ENCODE measurements around the gene ATP6V0A1. TPM values are rescaled to one million over a fixed set of nuclear protein-coding genes. Genes with fewer than 3 reads are reported as not detected.
"Not testable (repeated sequence)": the region's sequence is repeated elsewhere in the genome, so short reads cannot be mapped to it uniquely, and the experiment has no call there.

The ATP6V0A1 gene
- total and polyA plus RNA-seq, 4 donors, result 31.5 to 94.6 (median 45.2) TPM

DNA sequence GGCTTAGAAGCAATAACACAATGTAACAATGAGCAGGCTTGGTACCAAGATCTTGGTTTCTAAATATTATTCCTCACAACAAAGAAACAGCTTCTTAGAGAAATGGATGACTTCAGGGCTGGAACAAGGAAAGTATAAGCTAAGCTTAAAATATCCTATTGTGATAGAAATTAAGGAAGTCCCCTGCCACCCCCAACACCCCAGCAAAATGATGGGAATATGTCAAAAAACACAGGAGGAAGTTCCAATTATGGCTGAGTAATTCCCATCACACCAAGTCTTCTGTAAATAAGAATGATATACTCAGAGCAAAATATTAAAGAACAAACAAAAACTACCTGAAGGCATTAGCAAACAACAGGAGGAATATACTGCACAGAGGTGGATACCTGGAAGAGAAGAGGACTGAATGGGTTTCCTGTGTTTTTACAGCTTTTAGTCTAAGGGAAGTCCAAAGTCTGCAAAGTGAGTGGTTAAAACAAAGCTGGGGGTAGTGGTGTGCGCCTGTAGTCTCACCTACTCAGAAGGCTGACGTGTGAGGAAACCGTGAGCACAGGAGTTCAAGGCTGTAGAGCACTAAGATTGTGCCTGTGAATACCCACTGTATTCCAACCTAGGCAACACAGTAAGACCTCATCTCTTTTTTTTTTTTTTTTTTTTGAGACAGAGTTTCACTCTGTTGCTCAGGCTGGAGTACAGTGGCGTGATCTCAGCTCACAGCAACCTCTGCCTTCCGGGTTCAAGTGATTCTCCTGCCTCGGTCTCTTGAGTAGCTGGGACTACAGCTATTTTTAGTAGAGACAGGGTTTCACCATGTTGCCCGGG is 17.1 kb upstream of the ATP6V0A1 start:
- Histone ChIP-seq H3K27me3 (ENCODE audit: control insufficient read depth in 4 of 4, insufficient read depth in 4 of 4, low read length in 3 of 4) (no peaks in the 10 kb centered on the region), H3K9me3 (ENCODE audit: control insufficient read depth in 4 of 4, low read length in 3 of 4) (no peaks in the 10 kb centered on the region), H3K4me3 (ENCODE audit: low read depth in 1 of 3, low read length in 3 of 3) (no peak overlapping the region), H3K36me3 (ENCODE audit: control insufficient read depth in 4 of 4, insufficient read depth in 3 of 4, low read depth in 1 of 4, low read length in 3 of 4) (no peaks in the 10 kb centered on the region), H3K9ac (ENCODE audit: low read depth in 1 of 2, low read length in 2 of 2) (no peak overlapping the region), H3K4me1 (ENCODE audit: control insufficient read depth in 4 of 4, insufficient read depth in 4 of 4, low read length in 3 of 4) (no peaks in the 10 kb centered on the region), H3K27ac (ENCODE audit: low read depth in 1 of 2, low read length in 2 of 2) (no peak overlapping the region)
- WGBS, result 40% methylated on average over 7 of the region's 7 CpGs
- TF ChIP-seq FOXA2 (IDR thresholded peaks at IDR 0.05), result no peak
- no peak for TF ChIP-seq SP1 (IDR thresholded peaks at IDR 0.05)
- peak in 1 of 2 donors; percentile 18 for TF ChIP-seq HNF4A (conservative IDR thresholded peaks at IDR 0.05)
- DNase-seq (ENCODE audit: low spot score), result no peak

DNA sequence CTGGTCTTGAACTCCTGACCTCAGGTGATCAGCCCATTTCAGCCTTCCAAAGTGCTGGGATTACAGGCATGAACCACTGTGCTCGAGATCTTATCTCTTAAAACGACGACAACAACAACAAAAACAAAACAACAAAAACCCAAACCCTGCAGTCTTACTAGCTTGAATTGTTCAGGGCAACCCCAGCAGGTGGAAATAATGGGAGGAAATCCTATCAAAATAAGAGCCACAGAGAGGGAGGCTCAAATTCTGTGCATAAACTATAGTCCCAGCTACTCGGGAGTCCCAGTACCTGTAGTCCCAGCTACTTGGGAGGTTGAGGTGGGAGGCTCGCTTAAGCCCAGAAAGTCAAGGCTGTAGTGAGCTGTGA is 16.5 kb upstream of the ATP6V0A1 start:
- no peaks in the 10 kb centered on the region for H3K27me3 ChIP-seq (ENCODE audit: control insufficient read depth in 4 of 4, insufficient read depth in 4 of 4, low read length in 3 of 4)
- TF ChIP-seq REST (IDR thresholded peaks at IDR 0.05) (no peak), CTCF (IDR thresholded peaks at IDR 0.05; ENCODE audit: low read depth, low read length, missing input control) (no peak), EGR1 (IDR thresholded peaks at IDR 0.05; ENCODE audit: low read depth in 2 of 2) (no peak), HNF4A (conservative IDR thresholded peaks at IDR 0.05) (no peak), YY1 (IDR thresholded peaks at IDR 0.05) (no peak), HNF4G (IDR thresholded peaks at IDR 0.05) (no peak), FOXA2 (IDR thresholded peaks at IDR 0.05) (no peak), JUND (IDR thresholded peaks at IDR 0.05) (no peak), FOXA1 (IDR thresholded peaks at IDR 0.05) (no peak)
- WGBS, result 46% methylated on average over 5 of the region's 5 CpGs

DNA sequence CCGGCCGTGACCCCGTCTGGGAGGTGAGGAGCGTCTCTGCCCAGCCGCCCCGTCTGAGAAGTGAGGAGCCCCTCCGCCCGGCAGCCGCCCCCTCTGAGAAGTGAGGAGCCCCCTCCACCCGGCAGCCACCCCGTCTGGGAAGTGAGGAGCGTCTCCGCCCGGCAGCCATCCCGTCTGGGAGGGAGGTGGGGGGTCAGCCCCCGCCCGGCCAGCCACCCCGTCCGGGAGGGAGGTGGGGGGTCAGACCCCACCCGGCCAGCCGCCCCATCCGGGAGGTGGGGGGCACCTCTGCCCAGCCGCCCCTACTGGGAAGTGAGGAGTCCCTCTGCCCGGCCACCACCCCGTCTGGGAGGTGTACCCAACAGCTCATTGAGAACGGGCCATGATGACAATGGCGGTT is 9.5 kb upstream of the ATP6V0A1 start:
- WGBS, result 96% methylated on average over 23 of the region's 27 CpGs
- not testable (repeated sequence) for H3K9me3 ChIP-seq (ENCODE audit: control insufficient read depth in 4 of 4, low read length in 3 of 4); H3K36me3 ChIP-seq (ENCODE audit: control insufficient read depth in 4 of 4, insufficient read depth in 3 of 4, low read depth in 1 of 4, low read length in 3 of 4); H3K27me3 ChIP-seq (ENCODE audit: control insufficient read depth in 4 of 4, insufficient read depth in 4 of 4, low read length in 3 of 4); H3K4me3 ChIP-seq (ENCODE audit: low read depth in 1 of 3, low read length in 3 of 3); H3K4me1 ChIP-seq (ENCODE audit: control insufficient read depth in 4 of 4, insufficient read depth in 4 of 4, low read length in 3 of 4); DNase-seq (ENCODE audit: low spot score); H3K9ac ChIP-seq (ENCODE audit: low read depth in 1 of 2, low read length in 2 of 2); H3K27ac ChIP-seq (ENCODE audit: low read depth in 1 of 2, low read length in 2 of 2)

More for the DNA sequence above, 16.5 kb upstream of the ATP6V0A1 start:
- Histone ChIP-seq H3K9me3 (ENCODE audit: control insufficient read depth in 4 of 4, low read length in 3 of 4) (no peaks in the 10 kb centered on the region), H3K4me1 (ENCODE audit: control insufficient read depth in 4 of 4, insufficient read depth in 4 of 4, low read length in 3 of 4) (no peaks in the 10 kb centered on the region), H3K4me3 (ENCODE audit: low read depth in 1 of 3, low read length in 3 of 3) (no peak overlapping the region), H3K27ac (ENCODE audit: low read depth in 1 of 2, low read length in 2 of 2) (no peak overlapping the region), H3K9ac (ENCODE audit: low read depth in 1 of 2, low read length in 2 of 2) (no peak overlapping the region), H3K36me3 (ENCODE audit: control insufficient read depth in 4 of 4, insufficient read depth in 3 of 4, low read depth in 1 of 4, low read length in 3 of 4) (no peaks in the 10 kb centered on the region)
- DNase-seq (ENCODE audit: low spot score), result no peak

DNA sequence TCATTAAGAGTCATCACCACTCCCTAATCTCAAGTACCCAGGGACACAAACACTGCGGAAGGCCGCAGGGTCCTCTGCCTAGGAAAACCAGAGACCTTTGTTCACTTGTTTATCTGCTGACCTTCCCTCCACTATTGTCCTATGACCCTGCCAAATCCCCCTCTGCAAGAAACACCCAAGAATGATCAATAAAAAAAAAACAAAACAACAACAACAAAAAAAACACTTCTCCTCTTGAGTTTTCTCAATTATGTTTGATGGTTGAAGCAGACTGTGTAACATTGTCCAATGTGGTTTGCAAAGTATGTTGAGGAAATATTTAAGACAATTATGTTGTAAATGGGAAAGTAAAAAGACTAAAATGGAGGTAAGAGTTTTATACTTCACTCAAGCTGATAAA is 8.8 kb upstream of the ATP6V0A1 start:
- no CpG with 5 or more reads among the region's 2 CpGs for WGBS
- H3K9ac ChIP-seq (ENCODE audit: low read depth in 1 of 2, low read length in 2 of 2); DNase-seq (ENCODE audit: low spot score); H3K4me3 ChIP-seq (ENCODE audit: low read depth in 1 of 3, low read length in 3 of 3); H3K27me3 ChIP-seq (ENCODE audit: control insufficient read depth in 4 of 4, insufficient read depth in 4 of 4, low read length in 3 of 4); H3K9me3 ChIP-seq (ENCODE audit: control insufficient read depth in 4 of 4, low read length in 3 of 4); H3K36me3 ChIP-seq (ENCODE audit: control insufficient read depth in 4 of 4, insufficient read depth in 3 of 4, low read depth in 1 of 4, low read length in 3 of 4); H3K4me1 ChIP-seq (ENCODE audit: control insufficient read depth in 4 of 4, insufficient read depth in 4 of 4, low read length in 3 of 4); H3K27ac ChIP-seq (ENCODE audit: low read depth in 1 of 2, low read length in 2 of 2): not testable (repeated sequence)

GRCh38 chr17:42451270-42451669 is 7.4 kb upstream of the ATP6V0A1 start:
- not testable (repeated sequence) for H3K9ac ChIP-seq (ENCODE audit: low read depth in 1 of 2, low read length in 2 of 2); H3K27ac ChIP-seq (ENCODE audit: low read depth in 1 of 2, low read length in 2 of 2); H3K9me3 ChIP-seq (ENCODE audit: control insufficient read depth in 4 of 4, low read length in 3 of 4); H3K4me3 ChIP-seq (ENCODE audit: low read depth in 1 of 3, low read length in 3 of 3); H3K27me3 ChIP-seq (ENCODE audit: control insufficient read depth in 4 of 4, insufficient read depth in 4 of 4, low read length in 3 of 4); DNase-seq (ENCODE audit: low spot score); H3K4me1 ChIP-seq (ENCODE audit: control insufficient read depth in 4 of 4, insufficient read depth in 4 of 4, low read length in 3 of 4); H3K36me3 ChIP-seq (ENCODE audit: control insufficient read depth in 4 of 4, insufficient read depth in 3 of 4, low read depth in 1 of 4, low read length in 3 of 4)
- 82% methylated on average over 5 of the region's 5 CpGs for WGBS
